Measurements from ENCODE around the gene MYO1G.

DNA sequence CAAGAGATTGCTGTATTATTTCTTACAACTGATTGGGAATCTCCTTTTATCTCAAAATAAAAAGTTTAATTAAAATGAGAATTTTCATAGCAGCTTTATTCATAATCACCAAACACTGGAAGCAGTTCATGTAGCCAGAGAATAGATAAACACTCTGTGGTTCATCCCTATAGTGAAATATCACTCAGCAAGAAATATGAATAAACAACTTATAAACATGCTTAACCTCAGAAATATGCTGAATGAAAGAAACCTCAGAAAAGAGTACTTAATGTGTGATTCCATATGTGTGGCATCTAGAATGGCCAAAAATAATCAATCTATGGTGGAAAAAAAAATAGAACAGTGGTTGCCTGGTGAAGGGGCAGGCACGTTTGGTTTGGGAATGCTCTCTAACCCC, 33.3 kb downstream of the MYO1G start:
- TF ChIP-seq YY1 (IDR thresholded peaks at IDR 0.05) (no peak), RAD21 (IDR thresholded peaks at IDR 0.05) (no peak), HNF4G (IDR thresholded peaks at IDR 0.05) (no peak), FOXA1 (IDR thresholded peaks at IDR 0.05) (no peak)
- TF ChIP-seq, protein P1, sequence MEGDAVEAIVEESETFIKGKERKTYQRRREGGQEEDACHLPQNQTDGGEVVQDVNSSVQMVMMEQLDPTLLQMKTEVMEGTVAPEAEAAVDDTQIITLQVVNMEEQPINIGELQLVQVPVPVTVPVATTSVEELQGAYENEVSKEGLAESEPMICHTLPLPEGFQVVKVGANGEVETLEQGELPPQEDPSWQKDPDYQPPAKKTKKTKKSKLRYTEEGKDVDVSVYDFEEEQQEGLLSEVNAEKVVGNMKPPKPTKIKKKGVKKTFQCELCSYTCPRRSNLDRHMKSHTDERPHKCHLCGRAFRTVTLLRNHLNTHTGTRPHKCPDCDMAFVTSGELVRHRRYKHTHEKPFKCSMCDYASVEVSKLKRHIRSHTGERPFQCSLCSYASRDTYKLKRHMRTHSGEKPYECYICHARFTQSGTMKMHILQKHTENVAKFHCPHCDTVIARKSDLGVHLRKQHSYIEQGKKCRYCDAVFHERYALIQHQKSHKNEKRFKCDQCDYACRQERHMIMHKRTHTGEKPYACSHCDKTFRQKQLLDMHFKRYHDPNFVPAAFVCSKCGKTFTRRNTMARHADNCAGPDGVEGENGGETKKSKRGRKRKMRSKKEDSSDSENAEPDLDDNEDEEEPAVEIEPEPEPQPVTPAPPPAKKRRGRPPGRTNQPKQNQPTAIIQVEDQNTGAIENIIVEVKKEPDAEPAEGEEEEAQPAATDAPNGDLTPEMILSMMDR (IDR thresholded peaks at IDR 0.05; ENCODE audit: low read depth, low read length, missing input control): no peak
- TF ChIP-seq, protein P2, sequence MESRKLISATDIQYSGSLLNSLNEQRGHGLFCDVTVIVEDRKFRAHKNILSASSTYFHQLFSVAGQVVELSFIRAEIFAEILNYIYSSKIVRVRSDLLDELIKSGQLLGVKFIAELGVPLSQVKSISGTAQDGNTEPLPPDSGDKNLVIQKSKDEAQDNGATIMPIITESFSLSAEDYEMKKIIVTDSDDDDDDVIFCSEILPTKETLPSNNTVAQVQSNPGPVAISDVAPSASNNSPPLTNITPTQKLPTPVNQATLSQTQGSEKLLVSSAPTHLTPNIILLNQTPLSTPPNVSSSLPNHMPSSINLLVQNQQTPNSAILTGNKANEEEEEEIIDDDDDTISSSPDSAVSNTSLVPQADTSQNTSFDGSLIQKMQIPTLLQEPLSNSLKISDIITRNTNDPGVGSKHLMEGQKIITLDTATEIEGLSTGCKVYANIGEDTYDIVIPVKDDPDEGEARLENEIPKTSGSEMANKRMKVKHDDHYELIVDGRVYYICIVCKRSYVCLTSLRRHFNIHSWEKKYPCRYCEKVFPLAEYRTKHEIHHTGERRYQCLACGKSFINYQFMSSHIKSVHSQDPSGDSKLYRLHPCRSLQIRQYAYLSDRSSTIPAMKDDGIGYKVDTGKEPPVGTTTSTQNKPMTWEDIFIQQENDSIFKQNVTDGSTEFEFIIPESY (IDR thresholded peaks at IDR 0.05): no peak
- TF ChIP-seq, protein P3, sequence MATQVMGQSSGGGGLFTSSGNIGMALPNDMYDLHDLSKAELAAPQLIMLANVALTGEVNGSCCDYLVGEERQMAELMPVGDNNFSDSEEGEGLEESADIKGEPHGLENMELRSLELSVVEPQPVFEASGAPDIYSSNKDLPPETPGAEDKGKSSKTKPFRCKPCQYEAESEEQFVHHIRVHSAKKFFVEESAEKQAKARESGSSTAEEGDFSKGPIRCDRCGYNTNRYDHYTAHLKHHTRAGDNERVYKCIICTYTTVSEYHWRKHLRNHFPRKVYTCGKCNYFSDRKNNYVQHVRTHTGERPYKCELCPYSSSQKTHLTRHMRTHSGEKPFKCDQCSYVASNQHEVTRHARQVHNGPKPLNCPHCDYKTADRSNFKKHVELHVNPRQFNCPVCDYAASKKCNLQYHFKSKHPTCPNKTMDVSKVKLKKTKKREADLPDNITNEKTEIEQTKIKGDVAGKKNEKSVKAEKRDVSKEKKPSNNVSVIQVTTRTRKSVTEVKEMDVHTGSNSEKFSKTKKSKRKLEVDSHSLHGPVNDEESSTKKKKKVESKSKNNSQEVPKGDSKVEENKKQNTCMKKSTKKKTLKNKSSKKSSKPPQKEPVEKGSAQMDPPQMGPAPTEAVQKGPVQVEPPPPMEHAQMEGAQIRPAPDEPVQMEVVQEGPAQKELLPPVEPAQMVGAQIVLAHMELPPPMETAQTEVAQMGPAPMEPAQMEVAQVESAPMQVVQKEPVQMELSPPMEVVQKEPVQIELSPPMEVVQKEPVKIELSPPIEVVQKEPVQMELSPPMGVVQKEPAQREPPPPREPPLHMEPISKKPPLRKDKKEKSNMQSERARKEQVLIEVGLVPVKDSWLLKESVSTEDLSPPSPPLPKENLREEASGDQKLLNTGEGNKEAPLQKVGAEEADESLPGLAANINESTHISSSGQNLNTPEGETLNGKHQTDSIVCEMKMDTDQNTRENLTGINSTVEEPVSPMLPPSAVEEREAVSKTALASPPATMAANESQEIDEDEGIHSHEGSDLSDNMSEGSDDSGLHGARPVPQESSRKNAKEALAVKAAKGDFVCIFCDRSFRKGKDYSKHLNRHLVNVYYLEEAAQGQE (IDR thresholded peaks at IDR 0.05): no peak
- TF ChIP-seq, protein P4, sequence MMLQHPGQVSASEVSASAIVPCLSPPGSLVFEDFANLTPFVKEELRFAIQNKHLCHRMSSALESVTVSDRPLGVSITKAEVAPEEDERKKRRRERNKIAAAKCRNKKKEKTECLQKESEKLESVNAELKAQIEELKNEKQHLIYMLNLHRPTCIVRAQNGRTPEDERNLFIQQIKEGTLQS (IDR thresholded peaks at IDR 0.05): no peak

Measured in liver (tissue), 3 donors.